Thyroid gland (tissue), 4 donors: ENCODE data around the gene GABRR3. TPM values are rescaled to one million over a fixed set of nuclear protein-coding genes. Genes with fewer than 3 reads are reported as not detected.

Experiments
- DNase-seq, 2 donors: peaks; one replicate each; pipeline ENCODE4 v3.0.0-alpha.2; 2019
- H3K27ac ChIP-seq, 3 donors: fragments of 200-600 bp; sonication (generic); 1 replicate in 2 of 3; 2 replicates in 1 of 3; pipeline ENCODE4 v1.5.1; 2016 to 2019; ENCODE audit warnings: mild to moderate bottlenecking in 1 of 3, moderate library complexity in 1 of 3
- H3K27me3 ChIP-seq: fragments of 200-600 bp; sonication (generic); one replicate; pipeline ENCODE4 v1.5.1; 2019
- H3K36me3 ChIP-seq, 2 donors: fragments of 200-600 bp; sonication (generic); one replicate each; pipeline ENCODE4 v1.5.1; 2016 to 2019
- H3K4me1 ChIP-seq, 2 donors: fragments of 200-600 bp; sonication (generic); one replicate each; pipeline ENCODE4 v1.5.1; 2017 to 2019
- H3K4me3 ChIP-seq, 3 donors: fragments of 200-600 bp; sonication (generic); replicated peaks in 1 of 3; 1 replicate in 2 of 3; 2 replicates in 1 of 3; pipeline ENCODE4 v1.5.1; 2016; ENCODE audit warnings: mild to moderate bottlenecking in 1 of 3
- H3K9me3 ChIP-seq: fragments of 200-600 bp; sonication (generic); one replicate; pipeline ENCODE4 v1.5.1; 2017
- POLR2A ChIP-seq, 2 donors: fragments of 450-650 bp; IDR thresholded peaks; one replicate each; pipeline ENCODE4 v1.6.1; 2017; ENCODE audit warnings: antibody characterized with exemption in 2 of 2, mild to moderate bottlenecking in 2 of 2, moderate library complexity in 1 of 2
- WGBS, 2 donors: methylation state at CpG; one replicate each; pipeline ENCODE4 v1.1.5; 2017; 5-methylcytosine and 5-hydroxymethylcytosine counted together
- intact Hi-C: fragments of 100-400 bp; cut with DNase I; formaldehyde crosslinking; loops from one replicate; pipeline ENCODE4 v1.15.1; 2023
- total RNA-seq, 4 donors: library from RNA; depleted of rRNA; stranded (reverse); fragments of >200 nt; gene quantifications; one replicate each; pipeline ENCODE4 v1.2.3, GENCODE V29; 2016
- TF ChIP-seq, protein P1 (sequence below), 6 experiments: fragments of 200-600 bp in 3 of 6; fragments of 450-650 bp in 3 of 6; sonication (generic) in 3 of 6; IDR thresholded peaks; one replicate each; pipeline ENCODE4 v1.5.1; 2016 to 2019; ENCODE audit warnings: antibody characterized with exemption in 6 of 6, mild to moderate bottlenecking in 2 of 6, inconsistent platforms in 1 of 6, moderate library complexity in 1 of 6

The GABRR3 gene
- total RNA-seq, 4 donors from 2014 or later, result under 0.01 TPM; not detected in 3

GRCh38 chr3:98002717-98003116 lies 32.4 kb downstream of the GABRR3 start:
- H3K27ac ChIP-seq, result no peak overlapping the region
- H3K9me3 ChIP-seq, result no peaks in the 10 kb centered on the region
- no peaks in the 10 kb centered on the region for H3K27me3 ChIP-seq
- H3K4me1 ChIP-seq, result no peaks in the 10 kb centered on the region
- 68 to 73% methylated on average over 1 of the region's 1 CpG for WGBS, 2 donors
- TF ChIP-seq POLR2A (IDR thresholded peaks at IDR 0.05), result no peak
- TF ChIP-seq, protein P1, sequence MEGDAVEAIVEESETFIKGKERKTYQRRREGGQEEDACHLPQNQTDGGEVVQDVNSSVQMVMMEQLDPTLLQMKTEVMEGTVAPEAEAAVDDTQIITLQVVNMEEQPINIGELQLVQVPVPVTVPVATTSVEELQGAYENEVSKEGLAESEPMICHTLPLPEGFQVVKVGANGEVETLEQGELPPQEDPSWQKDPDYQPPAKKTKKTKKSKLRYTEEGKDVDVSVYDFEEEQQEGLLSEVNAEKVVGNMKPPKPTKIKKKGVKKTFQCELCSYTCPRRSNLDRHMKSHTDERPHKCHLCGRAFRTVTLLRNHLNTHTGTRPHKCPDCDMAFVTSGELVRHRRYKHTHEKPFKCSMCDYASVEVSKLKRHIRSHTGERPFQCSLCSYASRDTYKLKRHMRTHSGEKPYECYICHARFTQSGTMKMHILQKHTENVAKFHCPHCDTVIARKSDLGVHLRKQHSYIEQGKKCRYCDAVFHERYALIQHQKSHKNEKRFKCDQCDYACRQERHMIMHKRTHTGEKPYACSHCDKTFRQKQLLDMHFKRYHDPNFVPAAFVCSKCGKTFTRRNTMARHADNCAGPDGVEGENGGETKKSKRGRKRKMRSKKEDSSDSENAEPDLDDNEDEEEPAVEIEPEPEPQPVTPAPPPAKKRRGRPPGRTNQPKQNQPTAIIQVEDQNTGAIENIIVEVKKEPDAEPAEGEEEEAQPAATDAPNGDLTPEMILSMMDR (IDR thresholded peaks at IDR 0.05), result no peak
- no peaks in the 10 kb centered on the region for H3K36me3 ChIP-seq
- intact Hi-C loops, result no loop called here
- no peak for DNase-seq
- no peak overlapping the region for H3K4me3 ChIP-seq

- no peaks in the 10 kb centered on the region for H3K27me3 ChIP-seq
- no peaks in the 10 kb centered on the region for H3K9me3 ChIP-seq
- H3K4me3 ChIP-seq, result no peak overlapping the region
- no peak for DNase-seq
- TF ChIP-seq, protein P1 (IDR thresholded peaks at IDR 0.05), result no peak
- TF ChIP-seq POLR2A (IDR thresholded peaks at IDR 0.05), result no peak
- H3K4me1 ChIP-seq, result no peaks in the 10 kb centered on the region
- WGBS, 2 donors, result 61 to 63% methylated on average over 1 of the region's 1 CpG
- no peaks in the 10 kb centered on the region for H3K36me3 ChIP-seq
- no peak overlapping the region for H3K27ac ChIP-seq
- intact Hi-C loops, result no loop called here
Measured at GRCh38 chr3:97999994-98000393, 35.1 kb downstream of the GABRR3 start.

- WGBS, 2 donors, result 96% methylated on average over 5 of the region's 5 CpGs
- no peak overlapping the region for H3K4me3 ChIP-seq
- no peaks in the 10 kb centered on the region for H3K9me3 ChIP-seq
- no peaks in the 10 kb centered on the region for H3K36me3 ChIP-seq
- intact Hi-C loops, result no loop called here
- H3K4me1 ChIP-seq, result no peaks in the 10 kb centered on the region
- TF ChIP-seq, protein P1 (IDR thresholded peaks at IDR 0.05), result no peak
- TF ChIP-seq POLR2A (IDR thresholded peaks at IDR 0.05), result no peak
- H3K27me3 ChIP-seq, result no peaks in the 10 kb centered on the region
- H3K27ac ChIP-seq, result no peak overlapping the region
- DNase-seq, result no peak
Measured at GRCh38 chr3:97999103-97999502, 36.0 kb downstream of the GABRR3 start.

- no peak for DNase-seq
- no peak overlapping the region for H3K4me3 ChIP-seq
- no peaks in the 10 kb centered on the region for H3K36me3 ChIP-seq
- intact Hi-C loops, result no loop called here
- no peaks in the 10 kb centered on the region for H3K27me3 ChIP-seq
- TF ChIP-seq POLR2A (IDR thresholded peaks at IDR 0.05), result no peak
- TF ChIP-seq, protein P1 (IDR thresholded peaks at IDR 0.05), result no peak
- no peak overlapping the region for H3K27ac ChIP-seq
- H3K4me1 ChIP-seq, result peaks cover 0 to 1% of the 10 kb centered on the region in 2 donors
- H3K9me3 ChIP-seq, result no peaks in the 10 kb centered on the region
- 95 to 97% methylated on average over 4 of the region's 4 CpGs for WGBS, 2 donors
Measured at GRCh38 chr3:97996988-97997387, 38.1 kb downstream of the GABRR3 start.

GRCh38 chr3:97994328-97994945 lies 40.7 kb downstream of the GABRR3 start:
- H3K9me3 ChIP-seq, result no peaks in the 10 kb centered on the region
- intact Hi-C loops, result no loop called here
- WGBS, 2 donors, result 88 to 93% methylated on average over 2 of the region's 2 CpGs
- H3K4me1 ChIP-seq, result peaks cover 8 to 10% of the 10 kb centered on the region in 2 donors
- no peaks in the 10 kb centered on the region for H3K27me3 ChIP-seq
- H3K36me3 ChIP-seq, result no peaks in the 10 kb centered on the region
- TF ChIP-seq, protein P1 (IDR thresholded peaks at IDR 0.05), result no peak
- TF ChIP-seq POLR2A (IDR thresholded peaks at IDR 0.05), result no peak
- H3K27ac ChIP-seq, result no peak overlapping the region
- no peak for DNase-seq
- H3K4me3 ChIP-seq, result no peak overlapping the region
